Skin of body (tissue), 2 donors: ENCODE data around the gene CA9. TPM values are rescaled to one million over a fixed set of nuclear protein-coding genes. Genes with fewer than 3 reads are reported as not detected.

ENCODE experiments used
- DNase-seq: peaks from one replicate; lab custom pipeline; 2025; lab: John Stamatoyannopoulos, UW
- total RNA-seq: library from RNA; depleted of rRNA; stranded (reverse); fragments of >200 nt; gene quantifications from one replicate; pipeline ENCODE4 v1.2.3, GENCODE V29; 2014

CA9 gene
- total RNA-seq, 1 donor from 2014 or later, result 2.2 TPM

- DNase-seq, result no peak
Observed at GRCh38 chr9:35675204-35675603, 1.5 kb downstream of the CA9 start.

GRCh38 chr9:35675732-35676392 is 2.1 kb downstream of the CA9 start:
- DNase-seq, result no peak

GRCh38 chr9:35679091-35679490 is 5.4 kb downstream of the CA9 start:
- no peak for DNase-seq

GRCh38 chr9:35679766-35680330 is 6.1 kb downstream of the CA9 start:
- DNase-seq, result no peak

- DNase-seq, result no peak
Observed at GRCh38 chr9:35680331-35681105, 6.8 kb downstream of the CA9 start.

GRCh38 chr9:35681341-35682002 is 7.7 kb downstream of the CA9 start:
- DNase-seq, result no peak

- no peak for DNase-seq
Observed at GRCh38 chr9:35682051-35682450, 8.3 kb downstream of the CA9 start.

- no peak for DNase-seq
Observed at GRCh38 chr9:35682520-35683315, 9.0 kb downstream of the CA9 start.

GRCh38 chr9:35683323-35683722 is 9.6 kb downstream of the CA9 start:
- no peak for DNase-seq

- DNase-seq, result no peak
Observed at GRCh38 chr9:35684921-35685320, 11.2 kb downstream of the CA9 start.

- DNase-seq, result no peak
Observed at GRCh38 chr9:35685506-35685905, 11.8 kb downstream of the CA9 start.

- no peak for DNase-seq
Observed at GRCh38 chr9:35686222-35687203, 12.8 kb downstream of the CA9 start.

- no peak for DNase-seq
Observed at GRCh38 chr9:35687306-35687705, 13.6 kb downstream of the CA9 start.

- DNase-seq, result no peak
Observed at GRCh38 chr9:35687972-35688557, 14.3 kb downstream of the CA9 start.

- no peak for DNase-seq
Observed at GRCh38 chr9:35688558-35689541, 15.1 kb downstream of the CA9 start.

GRCh38 chr9:35689542-35690293 is 16.0 kb downstream of the CA9 start, which contains the start of gene TPM2:
Gene TPM2 (minus strand): TSS chr9:35689925. CDS start chr9:35689817, 108 bp downstream.
- DNase-seq, result no peak

- DNase-seq, result peak; percentile 64
Observed at GRCh38 chr9:35690294-35690613, 16.5 kb downstream of the CA9 start.
